Caki2 (cell line): ENCODE results near the gene NCAM2. TPM values are rescaled to one million over a fixed set of nuclear protein-coding genes. Genes with fewer than 3 reads are reported as not detected.

Experiments used
- DNase-seq: peaks from one replicate; pipeline ENCODE4 v3.0.0-alpha.2; 2015; ENCODE audit warnings: low read depth
- in situ Hi-C: cut with HindIII; loops from 2 replicates; pipeline ENCODE4 v1.10.0; 2016; ENCODE audit warnings: low sequenced_read_pairs, low pct_unique_long_range_greater_than_20kb, mixed read lengths
- total RNA-seq: library from RNA; depleted of rRNA; stranded (reverse); fragments of >200 nt; shearing (Covaris generic); gene quantifications from 2 replicates; pipeline ENCODE4 v1.2.3, GENCODE V29; 2014; ENCODE audit warnings: low replicate concordance

Gene NCAM2
- total RNA-seq, 1 experiment from 2014 or later, result 2.3 TPM

DNA sequence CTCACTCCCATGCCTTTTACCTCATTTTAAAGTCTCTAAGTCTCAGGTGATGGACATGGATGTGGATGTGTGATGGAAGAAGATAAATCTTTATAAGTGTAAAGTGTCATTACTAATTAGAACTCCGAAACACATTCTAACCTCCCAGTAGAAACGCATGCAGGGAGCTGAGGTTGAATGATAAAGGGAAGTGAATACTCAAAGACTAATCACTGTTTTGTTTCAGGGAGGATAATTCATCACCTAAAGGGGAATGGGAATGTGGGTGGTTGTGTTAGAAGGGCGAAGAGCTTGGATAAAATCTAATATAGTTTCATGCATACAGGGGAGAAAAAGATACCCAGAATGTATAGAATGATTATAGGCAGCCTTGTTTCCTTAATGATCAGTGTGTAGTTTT, 12.5 kb downstream of the NCAM2 start:
- DNase-seq, result no peak
- in situ Hi-C loops, result no loop called here

DNA sequence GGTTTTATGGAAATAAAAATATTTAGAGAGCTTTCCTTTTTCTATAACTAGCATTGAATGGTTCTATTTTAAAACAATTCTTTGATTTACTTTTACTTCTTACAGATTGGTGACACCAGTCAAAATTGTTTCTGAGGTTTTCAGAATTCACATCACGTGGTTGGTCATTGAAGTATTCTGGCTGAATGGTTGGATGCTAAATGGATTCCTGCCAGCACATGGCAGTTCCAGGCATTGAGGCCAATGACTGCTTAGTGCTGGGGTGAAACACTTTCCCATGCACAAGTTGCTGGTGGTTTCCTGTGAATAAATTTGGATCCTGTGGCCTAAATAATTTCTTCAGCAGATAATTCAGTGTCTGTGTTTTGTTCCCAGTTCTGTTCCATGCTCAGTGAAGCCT, 20.6 kb downstream of the NCAM2 start:
- no peak for DNase-seq
- in situ Hi-C loops, result no loop called here

DNA sequence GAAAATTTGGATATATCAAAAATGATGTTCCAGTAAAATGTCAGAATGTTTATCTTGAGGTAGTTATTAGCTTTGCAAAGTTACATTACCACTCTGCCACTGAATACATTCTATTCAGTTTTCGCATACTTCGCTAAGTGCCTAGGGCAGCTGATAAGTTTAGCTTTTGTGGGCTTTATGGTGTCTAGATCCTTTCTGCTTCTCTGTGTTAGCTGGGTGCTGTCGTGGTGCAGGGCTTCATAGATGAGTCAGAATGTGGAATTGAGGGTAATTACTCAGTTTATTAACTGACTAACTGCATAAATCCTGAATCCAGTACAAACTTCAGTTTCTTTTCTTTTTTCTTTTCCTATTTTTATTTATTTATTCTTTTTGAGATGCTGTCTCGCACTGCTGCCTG, 21.5 kb downstream of the NCAM2 start:
- DNase-seq, result no peak
- in situ Hi-C loops, result no loop called here

DNA sequence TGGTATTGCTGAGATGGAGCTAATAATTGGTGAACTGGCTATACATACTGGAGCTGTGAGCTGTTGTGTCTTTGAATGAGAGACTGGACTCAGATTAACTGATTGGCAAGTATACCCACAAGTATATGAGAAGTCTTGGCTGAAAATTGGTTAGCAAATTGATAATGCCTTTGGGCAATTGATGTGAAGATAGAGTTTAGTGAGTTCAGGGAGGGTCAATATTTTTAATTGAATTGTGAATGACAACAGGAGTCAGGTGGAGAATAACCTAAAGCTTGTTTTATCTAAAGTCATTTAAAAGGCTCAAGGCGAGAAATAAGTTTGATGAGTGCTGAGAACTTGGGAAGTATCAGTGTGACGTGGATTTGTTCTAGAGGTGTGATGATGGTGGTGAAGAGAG, 27.5 kb downstream of the NCAM2 start:
- in situ Hi-C loops, result no loop called here
- no peak for DNase-seq

DNA sequence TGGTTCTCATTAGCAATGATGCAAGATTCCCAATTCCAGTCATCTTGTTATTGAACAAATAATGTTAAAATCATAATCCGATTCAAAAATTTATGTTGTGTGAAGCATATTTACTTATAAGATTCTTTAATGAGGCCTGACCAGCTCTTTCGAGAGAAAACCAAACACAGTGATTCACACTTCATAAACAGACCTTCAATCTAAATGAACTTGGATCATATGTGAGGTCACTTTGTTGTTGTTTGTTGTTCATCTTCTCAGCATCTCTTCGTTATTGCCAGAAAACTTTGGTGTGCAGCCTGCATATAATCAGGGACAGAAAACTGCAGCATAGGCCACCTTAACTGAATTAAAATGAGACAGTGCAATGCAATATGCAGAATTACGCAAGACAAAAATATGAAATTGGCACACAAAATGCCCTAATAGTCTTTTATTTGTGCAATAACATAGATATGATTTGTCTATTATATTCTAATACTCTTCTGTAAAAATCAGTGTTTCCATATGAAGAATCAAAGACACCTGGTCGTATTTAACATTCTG, 30.1 kb downstream of the NCAM2 start:
- no peak for DNase-seq
- in situ Hi-C loops, result no loop called here

DNA sequence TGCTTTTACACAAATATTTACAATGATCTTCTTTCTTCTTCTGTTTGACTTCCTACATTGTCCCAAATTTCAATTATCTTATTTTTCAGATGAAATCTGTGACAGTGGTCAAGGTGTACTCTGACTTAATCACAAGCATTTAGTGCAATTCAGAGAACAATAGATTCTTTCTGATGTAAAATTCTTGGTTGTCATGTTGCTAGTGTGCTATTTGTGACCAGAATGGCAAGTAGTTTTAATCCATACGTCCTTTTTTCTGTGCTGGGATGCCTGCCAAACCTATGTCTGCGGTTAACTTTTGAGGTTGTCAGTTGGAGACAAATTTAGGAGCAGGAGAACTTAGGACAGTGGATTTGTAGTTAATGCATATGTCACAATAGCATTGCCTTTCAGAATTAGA, 31.0 kb downstream of the NCAM2 start:
- no peak for DNase-seq
- in situ Hi-C loops, result no loop called here

DNA sequence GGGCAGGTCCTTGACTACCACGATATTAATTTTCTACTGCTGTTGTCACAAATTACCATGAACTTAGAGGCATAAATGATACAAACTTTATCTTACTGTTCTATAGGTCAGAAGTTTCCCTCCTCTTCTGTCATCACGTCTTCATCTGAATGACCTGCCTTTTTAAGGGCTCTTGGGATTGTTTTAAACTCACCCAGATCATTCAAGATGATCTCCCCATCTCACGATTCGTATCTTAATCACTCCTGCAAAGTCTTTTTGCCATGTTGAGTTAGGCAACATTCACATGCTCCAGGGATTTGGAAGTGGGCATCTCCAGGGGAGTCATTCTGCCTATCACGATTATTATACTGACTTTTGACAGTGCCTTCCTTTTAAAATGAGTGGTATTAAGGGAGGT, 32.1 kb downstream of the NCAM2 start:
- DNase-seq, result no peak
- in situ Hi-C loops, result no loop called here

DNA sequence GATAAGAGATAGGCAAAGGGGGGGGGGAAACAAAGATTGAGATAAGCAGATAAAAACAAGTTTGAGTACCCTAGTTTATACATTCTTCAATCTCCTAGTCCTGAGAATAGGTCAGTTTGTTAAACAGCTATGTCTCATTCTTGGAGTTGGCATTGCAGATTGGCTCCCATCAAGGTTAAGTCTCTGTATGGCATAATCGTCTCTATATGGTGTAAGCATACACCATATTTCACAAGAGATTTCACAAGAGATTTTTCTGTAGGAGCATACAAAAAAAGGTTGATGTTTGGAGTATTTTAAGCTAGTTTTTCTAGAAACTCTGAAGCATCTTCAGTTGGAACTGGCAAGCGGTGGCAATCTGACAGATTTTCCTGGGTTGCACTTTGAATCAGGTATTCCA, 35.8 kb downstream of the NCAM2 start:
- in situ Hi-C loops, result no loop called here
- DNase-seq, result no peak

DNA sequence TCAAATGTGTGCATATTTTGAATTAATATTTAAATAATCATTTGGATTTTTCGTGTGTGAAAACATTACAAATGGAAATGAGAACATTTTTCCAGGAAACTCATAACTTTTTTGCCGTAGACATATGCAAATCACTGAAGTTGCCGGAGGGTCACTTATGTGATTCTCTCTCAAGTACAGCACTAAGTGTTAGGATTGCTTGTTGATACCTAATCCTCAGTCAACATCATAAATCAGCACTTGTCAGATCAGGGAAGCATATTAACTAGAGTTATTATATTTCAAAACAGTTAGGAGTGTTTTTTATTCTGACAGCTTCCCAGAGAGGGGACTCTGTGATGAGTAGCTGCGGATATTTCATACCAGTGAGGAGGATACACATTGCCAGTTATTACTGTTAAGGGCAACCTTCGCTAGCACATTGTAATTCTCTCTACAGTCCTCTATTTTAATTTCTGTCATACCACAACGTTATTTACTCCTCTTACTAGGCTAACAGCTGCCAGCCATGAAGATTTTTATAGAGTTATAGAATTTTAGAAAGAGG, 41.5 kb downstream of the NCAM2 start:
- DNase-seq, result no peak
- in situ Hi-C loops, result no loop called here

DNA sequence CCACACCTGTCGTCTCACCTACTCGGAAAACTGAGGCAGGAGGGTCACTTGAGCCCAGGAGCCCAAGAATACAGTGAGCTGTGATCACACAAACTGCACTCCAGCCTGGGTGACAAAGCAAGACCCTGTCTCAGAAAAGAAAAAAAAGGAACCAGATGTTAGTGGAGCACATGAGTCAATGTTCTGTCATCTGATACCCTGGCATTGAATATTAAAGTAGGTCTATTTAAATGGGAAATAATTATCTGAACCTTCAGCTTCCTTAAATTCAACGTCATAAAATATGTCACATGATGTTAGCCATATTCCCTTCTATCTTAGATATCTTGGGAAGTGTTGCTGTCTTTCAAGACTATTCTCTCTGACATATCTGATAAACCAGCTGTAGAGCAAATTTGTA, 47.3 kb downstream of the NCAM2 start:
- no peak for DNase-seq
- in situ Hi-C loops, result no loop called here

DNA sequence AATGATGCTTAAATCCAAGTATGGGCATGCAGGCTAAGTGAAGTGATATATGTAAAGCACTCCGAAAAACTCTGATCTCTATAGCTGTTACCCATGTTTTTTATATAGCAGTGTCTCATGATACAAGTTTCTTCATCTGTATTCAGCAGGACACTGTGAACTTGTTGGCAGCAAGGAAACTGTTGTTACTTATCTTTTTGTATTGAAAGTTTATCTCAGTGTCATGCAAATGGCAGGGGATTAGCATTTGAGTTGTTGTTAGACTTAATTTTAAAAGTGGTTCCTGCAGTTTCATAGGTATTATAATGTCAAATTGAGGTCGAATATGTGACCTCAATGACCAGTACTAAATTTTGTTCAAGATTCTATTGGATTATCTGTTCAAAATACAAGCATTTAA, 47.9 kb downstream of the NCAM2 start:
- in situ Hi-C loops, result no loop called here
- DNase-seq, result no peak

DNA sequence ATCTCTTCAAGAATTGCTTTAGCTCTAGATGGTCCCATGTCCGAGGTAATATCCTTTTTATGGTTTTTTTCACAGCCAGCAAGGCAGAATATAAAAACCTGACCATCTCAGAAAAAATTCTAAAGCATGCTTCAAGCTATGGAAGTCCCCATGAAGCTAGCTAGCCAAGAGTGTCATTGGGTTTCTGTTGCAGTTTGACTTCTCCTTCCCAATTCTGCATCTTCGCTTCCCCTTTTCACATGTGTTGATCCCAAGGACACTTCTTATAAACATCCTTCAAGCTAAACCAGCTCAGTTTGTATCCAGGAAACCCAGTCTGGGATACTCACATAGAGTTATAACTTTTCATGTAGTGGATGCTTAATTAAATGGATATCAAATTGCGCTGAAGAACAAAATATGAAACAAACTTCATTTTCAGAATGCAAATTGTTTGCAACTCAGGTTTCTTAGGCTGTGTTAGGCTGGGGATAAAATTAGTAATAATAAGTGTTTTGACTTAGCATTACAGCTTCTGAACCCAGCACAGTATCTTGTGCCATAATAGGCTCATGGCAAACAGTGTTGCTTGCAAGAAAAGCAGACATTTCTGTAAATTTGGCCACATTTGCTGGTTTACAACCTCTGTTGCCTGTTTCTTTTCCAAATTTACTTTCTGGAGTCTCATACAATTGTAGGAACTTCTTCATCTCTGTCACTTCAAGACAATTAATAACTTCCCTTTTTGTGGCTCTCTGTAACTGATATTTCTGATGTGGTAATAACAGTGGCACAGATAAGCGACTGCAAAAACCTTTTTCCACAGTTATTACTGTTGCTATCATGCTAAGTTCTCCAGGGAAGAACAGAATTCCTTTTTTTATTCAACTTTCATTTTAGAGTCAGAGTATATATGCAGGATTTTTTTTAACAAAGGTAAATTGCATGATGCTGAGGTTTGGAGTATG, 53.2 kb downstream of the NCAM2 start:
- in situ Hi-C loops, result no loop called here
- no peak for DNase-seq

DNA sequence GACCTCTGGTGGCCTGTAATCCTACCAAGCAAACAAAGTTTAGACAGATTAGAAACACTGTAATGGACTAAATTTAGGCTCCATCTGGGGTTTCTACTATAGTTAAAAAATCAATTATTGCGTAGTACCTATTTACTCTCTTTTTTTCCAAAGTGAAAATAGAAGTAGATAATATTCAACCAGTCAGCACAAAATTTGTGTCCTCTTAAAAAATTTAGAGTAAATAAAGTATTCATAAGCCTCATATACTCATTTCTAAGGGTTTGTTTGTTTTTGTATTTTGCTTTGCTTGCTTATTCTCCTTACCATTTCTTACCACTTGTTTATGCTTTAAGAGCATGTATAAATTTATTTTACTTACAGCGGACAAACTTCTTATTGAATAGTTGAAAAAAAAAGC, 54.5 kb downstream of the NCAM2 start:
- no peak for DNase-seq
- in situ Hi-C loops, result no loop called here

DNA sequence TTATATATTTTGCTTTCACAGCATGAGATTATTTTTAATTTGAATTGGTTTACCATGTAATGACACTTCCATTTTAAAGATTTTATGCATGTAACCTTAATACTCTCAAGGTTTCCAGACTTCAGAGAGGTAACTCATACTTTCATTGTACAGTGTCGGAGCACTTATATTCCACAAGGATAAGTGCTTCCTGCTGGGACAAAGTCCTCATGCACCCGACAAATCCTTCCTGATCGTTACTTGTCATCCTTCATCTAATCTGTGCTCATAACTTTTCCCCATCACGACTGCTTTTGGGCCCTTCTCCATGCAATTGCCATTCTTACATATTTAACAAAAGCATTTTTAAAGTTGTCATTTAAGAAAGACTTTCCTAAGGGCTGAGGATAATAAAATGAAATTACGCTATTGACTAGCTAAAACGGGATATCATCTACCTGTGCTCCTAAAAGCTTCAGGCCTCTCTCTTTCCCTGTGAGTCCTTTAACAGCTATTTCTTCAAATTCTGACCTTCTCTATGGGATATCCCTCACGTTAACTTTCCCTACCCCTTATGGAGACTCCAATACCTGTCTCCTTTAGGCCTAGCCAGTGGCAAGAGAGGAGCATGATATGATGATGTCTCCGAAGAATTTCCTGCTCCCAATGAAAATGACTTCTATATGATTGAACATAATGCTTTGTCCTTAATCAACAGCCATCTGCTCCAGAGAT, 59.3 kb downstream of the NCAM2 start:
- in situ Hi-C loops, result no loop called here
- DNase-seq, result no peak

DNA sequence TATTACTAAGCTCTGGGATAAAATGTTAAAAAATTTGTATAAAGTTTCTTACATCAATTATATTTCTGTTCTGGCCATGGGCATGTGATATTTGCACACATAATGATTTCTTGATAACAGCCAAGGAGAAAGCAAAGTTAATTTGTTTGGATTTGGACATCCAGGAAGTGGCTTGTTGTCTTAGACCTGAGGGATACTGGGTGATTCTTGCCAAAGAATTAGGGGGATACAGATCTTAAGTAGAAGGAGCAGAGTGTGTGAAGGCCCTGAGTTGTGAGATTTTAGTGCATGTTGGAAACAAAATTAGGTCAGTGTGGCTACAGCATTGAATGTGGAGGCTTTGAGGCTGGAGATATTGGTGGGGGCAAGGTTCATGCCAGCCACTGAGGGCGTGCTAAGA, 65.6 kb downstream of the NCAM2 start:
- in situ Hi-C loops, result no loop called here
- no peak for DNase-seq

DNA sequence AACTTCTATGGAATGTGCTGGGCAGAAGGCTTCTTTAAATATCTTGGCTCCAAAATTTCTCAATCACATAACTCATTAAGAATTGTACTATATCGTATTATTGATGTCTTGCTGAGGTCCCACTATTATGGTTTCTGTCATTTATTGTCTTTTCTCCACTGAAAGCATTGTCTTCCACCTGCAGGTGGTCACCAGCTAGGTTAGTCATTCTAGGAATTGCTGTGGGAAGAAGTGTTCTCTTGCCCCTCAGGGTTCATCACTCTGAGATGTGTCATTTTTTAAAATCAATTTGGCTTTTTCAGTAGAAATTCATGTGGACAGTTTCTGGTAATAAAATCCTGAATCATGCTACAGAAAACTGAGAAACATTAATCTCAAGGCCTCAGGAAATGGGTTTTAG, 66.1 kb downstream of the NCAM2 start:
- in situ Hi-C loops, result no loop called here
- no peak for DNase-seq

DNA sequence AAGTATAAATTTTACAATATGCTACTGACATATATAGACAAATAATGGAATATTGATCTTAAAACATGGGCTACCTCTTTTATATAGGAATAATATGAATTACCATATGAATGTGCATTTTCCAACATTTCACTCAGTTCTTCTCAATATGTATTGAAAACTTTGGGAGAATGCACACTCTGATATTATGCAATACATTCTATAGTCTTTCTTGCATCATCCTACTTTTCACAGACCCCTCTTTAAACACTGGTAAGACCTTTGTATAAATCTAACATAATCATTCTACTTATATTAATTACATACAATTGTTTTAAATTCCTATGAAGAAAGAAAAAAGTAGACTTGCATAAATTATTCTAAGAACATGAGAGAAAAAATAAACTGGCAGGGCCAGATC, 69.2 kb downstream of the NCAM2 start:
- no peak for DNase-seq
- in situ Hi-C loops, result no loop called here

DNA sequence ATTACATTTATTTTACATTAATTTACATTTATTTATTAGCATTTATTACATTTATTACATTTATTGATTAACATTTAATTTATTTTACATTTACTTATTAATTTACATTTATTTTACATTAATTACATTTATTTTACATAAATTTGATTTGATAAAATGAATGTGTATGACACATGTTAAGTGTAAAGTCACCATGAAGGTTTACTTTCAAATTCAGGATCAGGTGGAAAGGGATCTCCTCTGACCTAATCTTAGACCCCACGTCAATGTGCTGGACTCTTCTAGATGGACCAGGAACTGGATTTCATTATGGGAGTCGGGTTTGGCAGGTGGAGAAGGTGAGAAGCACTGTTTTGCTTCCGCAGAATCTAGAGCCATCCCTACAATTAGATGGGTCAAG, 76.1 kb downstream of the NCAM2 start:
- no peak for DNase-seq
- in situ Hi-C loops, result no loop called here

DNA sequence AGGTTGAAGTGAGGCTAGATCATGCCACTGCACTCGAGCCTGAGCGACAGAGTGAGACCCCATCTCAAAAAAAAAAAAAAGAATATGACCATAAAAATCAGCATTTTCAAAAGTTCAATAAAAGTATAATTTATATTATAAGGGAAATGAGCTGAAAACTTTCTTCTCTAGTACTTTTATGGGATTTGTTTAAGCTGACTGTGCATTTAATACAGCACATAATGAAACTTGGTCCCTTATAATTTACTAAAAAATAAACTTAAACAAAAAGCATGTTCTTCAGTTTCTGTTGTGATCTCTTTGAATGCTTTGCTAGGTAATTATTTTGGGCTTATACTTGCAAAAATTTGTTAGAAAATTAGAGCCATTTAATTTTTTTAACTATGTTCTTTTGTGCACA, 77.8 kb downstream of the NCAM2 start:
- in situ Hi-C loops, result no loop called here
- no peak for DNase-seq
